ENCODE results near the gene GALNT10. TPM values are rescaled to one million over a fixed set of nuclear protein-coding genes. Genes with fewer than 3 reads are reported as not detected.

GALNT10 gene
- total RNA-seq, 2 donors from 2014 or later, result 11.5 to 19.5 TPM

GRCh38 chr5:154265197-154265773 lies 74.8 kb downstream of the GALNT10 start:
- intact Hi-C loops (cut with DNase I), result no loop called here
- no peak overlapping the region for H3K27ac ChIP-seq
- H3K4me1 ChIP-seq, result no peaks in the 10 kb centered on the region
- H3K27me3 ChIP-seq, result no peaks in the 10 kb centered on the region
- no peaks in the 10 kb centered on the region for H3K9me3 ChIP-seq
- WGBS, 2 donors, result 94 to 99% methylated on average over 2 of the region's 2 CpGs
- TF ChIP-seq POLR2A (IDR thresholded peaks at IDR 0.05) (no peak), CTCF (IDR thresholded peaks at IDR 0.05) (no peak)
- no peak overlapping the region for H3K4me3 ChIP-seq
- H3K36me3 ChIP-seq (replicated peaks in 1 of 2; ENCODE audit: insufficient read depth in 1 of 2, low read depth in 2 of 2), result no peaks in the 10 kb centered on the region
- ATAC-seq (no peak), DNase-seq (no peak)

- no peak for ATAC-seq
- no peaks in the 10 kb centered on the region for H3K36me3 ChIP-seq (replicated peaks in 1 of 2; ENCODE audit: insufficient read depth in 1 of 2, low read depth in 2 of 2)
- H3K9me3 ChIP-seq, result no peaks in the 10 kb centered on the region
- no peaks in the 10 kb centered on the region for H3K27me3 ChIP-seq
- no peak overlapping the region for H3K4me3 ChIP-seq
- H3K27ac ChIP-seq, result no peak overlapping the region
- no peak for TF ChIP-seq POLR2A (IDR thresholded peaks at IDR 0.05)
- no peak for TF ChIP-seq CTCF (IDR thresholded peaks at IDR 0.05)
- peaks cover 8% of the 10 kb centered on the region for H3K4me1 ChIP-seq
- no peak for DNase-seq
- intact Hi-C loops (cut with DNase I), result no loop called here
Observed at GRCh38 chr5:154267516-154267915, 77.0 kb downstream of the GALNT10 start.

- intact Hi-C loops (cut with DNase I), result no loop called here
- Histone ChIP-seq H3K36me3 (replicated peaks in 1 of 2; ENCODE audit: insufficient read depth in 1 of 2, low read depth in 2 of 2) (no peaks in the 10 kb centered on the region), H3K4me3 (no peak overlapping the region), H3K9me3 (no peaks in the 10 kb centered on the region), H3K4me1 (peaks cover 13% of the 10 kb centered on the region), H3K27ac (no peak overlapping the region), H3K27me3 (no peaks in the 10 kb centered on the region)
- no peak for TF ChIP-seq POLR2A (IDR thresholded peaks at IDR 0.05)
- no peak for TF ChIP-seq CTCF (IDR thresholded peaks at IDR 0.05)
- no peak for ATAC-seq
- DNase-seq, result no peak
- WGBS, 2 donors, result 84 to 86% methylated on average over 3 of the region's 3 CpGs
Observed at GRCh38 chr5:154268073-154268472, 77.5 kb downstream of the GALNT10 start.

GRCh38 chr5:154269414-154269813 lies 78.9 kb downstream of the GALNT10 start:
- no peaks in the 10 kb centered on the region for H3K9me3 ChIP-seq
- WGBS, 2 donors, result 96 to 98% methylated on average over 3 of the region's 3 CpGs
- TF ChIP-seq POLR2A (IDR thresholded peaks at IDR 0.05) (no peak), CTCF (IDR thresholded peaks at IDR 0.05) (no peak)
- intact Hi-C loops (cut with DNase I), result no loop called here
- ATAC-seq (no peak), DNase-seq (no peak)
- no peak overlapping the region for H3K4me3 ChIP-seq
- no peak overlapping the region for H3K27ac ChIP-seq
- no peaks in the 10 kb centered on the region for H3K36me3 ChIP-seq (replicated peaks in 1 of 2; ENCODE audit: insufficient read depth in 1 of 2, low read depth in 2 of 2)
- peaks cover 17% of the 10 kb centered on the region for H3K4me1 ChIP-seq
- no peaks in the 10 kb centered on the region for H3K27me3 ChIP-seq

GRCh38 chr5:154271466-154271865 lies 80.9 kb downstream of the GALNT10 start:
- WGBS, 2 donors, result 32 to 33% methylated on average over 1 of the region's 1 CpG
- Histone ChIP-seq H3K36me3 (replicated peaks in 1 of 2; ENCODE audit: insufficient read depth in 1 of 2, low read depth in 2 of 2) (no peaks in the 10 kb centered on the region), H3K4me3 (no peak overlapping the region), H3K27ac (peak overlapping the region in 1 of 4 donors; percentile 20), H3K9me3 (no peaks in the 10 kb centered on the region), H3K27me3 (no peaks in the 10 kb centered on the region), H3K4me1 (peaks cover 17% of the 10 kb centered on the region)
- DNase-seq (no peak), ATAC-seq (no peak)
- TF ChIP-seq CTCF (IDR thresholded peaks at IDR 0.05) (no peak), POLR2A (IDR thresholded peaks at IDR 0.05) (no peak)
- intact Hi-C loops (cut with DNase I), result no loop called here

Measured in body of pancreas (tissue), 4 donors.